Measurements from ENCODE around the gene SLC39A1.
A peak's percentile ranks its signal among the peaks of the same experiment; 100 is the strongest.

SLC39A1 gene

DNA sequence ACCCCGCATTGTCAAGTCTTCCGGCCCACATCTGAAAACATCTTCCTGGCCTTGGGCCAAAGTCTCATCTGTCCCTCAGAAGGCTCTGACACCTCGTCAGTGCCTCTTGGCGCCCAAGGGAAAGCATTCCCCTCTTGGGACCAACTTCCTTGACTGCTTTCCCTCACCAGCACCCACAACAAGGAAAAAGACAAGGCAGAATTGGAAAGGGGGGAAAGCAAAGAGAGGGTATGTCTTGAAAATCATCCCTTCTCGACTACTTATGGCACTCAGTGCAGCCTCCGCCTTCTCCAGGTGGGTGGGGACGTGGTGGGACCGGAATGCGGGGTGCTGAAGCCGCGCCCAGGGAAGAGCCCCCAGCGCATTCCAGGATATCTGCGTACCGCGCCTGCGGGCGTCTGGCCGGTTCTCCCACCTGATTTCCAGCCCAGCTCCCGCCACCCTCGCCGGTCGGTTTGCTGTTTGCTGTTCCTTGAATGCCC, 554 bp upstream of the SLC39A1 start:
- no peaks in the 10 kb centered on the region for H3K27me3 ChIP-seq
- H3K9me3 ChIP-seq, result no peaks in the 10 kb centered on the region
- peaks cover 51 to 63% of the 10 kb centered on the region in 2 experiments for H3K4me1 ChIP-seq (ENCODE audit: control insufficient read depth in 1 of 2, insufficient read depth in 1 of 2, low read depth in 1 of 2, low read length in 1 of 2)
- TF ChIP-seq, protein P1, sequence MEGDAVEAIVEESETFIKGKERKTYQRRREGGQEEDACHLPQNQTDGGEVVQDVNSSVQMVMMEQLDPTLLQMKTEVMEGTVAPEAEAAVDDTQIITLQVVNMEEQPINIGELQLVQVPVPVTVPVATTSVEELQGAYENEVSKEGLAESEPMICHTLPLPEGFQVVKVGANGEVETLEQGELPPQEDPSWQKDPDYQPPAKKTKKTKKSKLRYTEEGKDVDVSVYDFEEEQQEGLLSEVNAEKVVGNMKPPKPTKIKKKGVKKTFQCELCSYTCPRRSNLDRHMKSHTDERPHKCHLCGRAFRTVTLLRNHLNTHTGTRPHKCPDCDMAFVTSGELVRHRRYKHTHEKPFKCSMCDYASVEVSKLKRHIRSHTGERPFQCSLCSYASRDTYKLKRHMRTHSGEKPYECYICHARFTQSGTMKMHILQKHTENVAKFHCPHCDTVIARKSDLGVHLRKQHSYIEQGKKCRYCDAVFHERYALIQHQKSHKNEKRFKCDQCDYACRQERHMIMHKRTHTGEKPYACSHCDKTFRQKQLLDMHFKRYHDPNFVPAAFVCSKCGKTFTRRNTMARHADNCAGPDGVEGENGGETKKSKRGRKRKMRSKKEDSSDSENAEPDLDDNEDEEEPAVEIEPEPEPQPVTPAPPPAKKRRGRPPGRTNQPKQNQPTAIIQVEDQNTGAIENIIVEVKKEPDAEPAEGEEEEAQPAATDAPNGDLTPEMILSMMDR (IDR thresholded peaks at IDR 0.05), result no peak
- peak overlapping the region; percentile 93 for H3K27ac ChIP-seq
- peaks cover 8% of the 10 kb centered on the region for H3K36me3 ChIP-seq
- H3K4me3 ChIP-seq (ENCODE audit: low read depth in 1 of 2, low read length in 1 of 2), result peak overlapping the region; percentile 89 to 93

DNA sequence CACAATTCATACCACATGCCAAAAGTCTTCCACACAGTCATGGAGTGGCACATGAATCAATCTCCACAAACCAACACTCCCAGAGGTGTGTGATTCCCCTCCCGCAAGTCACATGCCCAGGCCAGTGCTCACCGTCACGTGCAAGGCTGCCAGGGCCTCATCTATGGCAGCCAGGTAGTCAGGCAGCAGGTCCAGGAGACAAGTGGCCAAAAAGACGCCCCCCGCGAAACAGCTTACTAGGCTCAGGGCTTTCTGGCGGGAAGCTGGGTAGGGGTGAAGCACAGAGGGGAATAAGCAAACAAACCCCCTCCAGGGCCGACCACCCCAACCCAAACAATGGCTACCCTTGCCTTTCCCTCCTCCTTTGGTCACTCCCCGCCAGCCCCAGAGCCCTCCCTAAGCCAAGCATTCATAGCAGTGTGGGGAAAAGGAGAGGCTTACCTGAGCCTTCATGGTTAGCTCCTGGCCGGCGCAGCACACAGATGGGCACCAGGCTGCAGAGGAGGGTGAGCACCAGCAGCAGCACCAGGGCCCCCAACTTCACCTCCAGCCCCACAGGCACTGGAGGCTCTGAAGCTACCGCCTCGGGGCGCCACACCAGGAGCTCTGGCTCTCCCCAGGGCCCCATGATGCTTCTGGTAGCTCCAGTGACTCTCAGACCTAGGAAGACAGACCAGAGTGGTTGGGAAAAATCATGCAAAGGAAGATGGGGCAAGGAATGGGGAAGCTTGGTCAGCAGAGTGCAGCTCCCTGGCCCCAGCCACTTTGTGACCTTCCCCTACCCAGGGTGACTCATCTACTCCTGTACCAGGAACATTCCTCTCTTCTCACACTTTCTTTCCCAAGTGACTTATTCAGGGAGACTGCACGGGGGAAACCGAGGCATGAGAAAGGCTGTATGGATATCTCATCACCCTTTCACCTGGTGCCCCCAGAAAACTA, 978 bp downstream of the SLC39A1 start:
- H3K36me3 ChIP-seq, result peaks cover 8% of the 10 kb centered on the region
- no peaks in the 10 kb centered on the region for H3K27me3 ChIP-seq
- no peaks in the 10 kb centered on the region for H3K9me3 ChIP-seq
- H3K4me1 ChIP-seq (ENCODE audit: control insufficient read depth in 1 of 2, insufficient read depth in 1 of 2, low read depth in 1 of 2, low read length in 1 of 2), result peaks cover 48 to 60% of the 10 kb centered on the region in 2 experiments
- peak overlapping the region; percentile 89 to 93 for H3K4me3 ChIP-seq (ENCODE audit: low read depth in 1 of 2, low read length in 1 of 2)
- TF ChIP-seq, protein P1 (IDR thresholded peaks at IDR 0.05), result no peak
- peak overlapping the region; percentile 93 for H3K27ac ChIP-seq

DNA sequence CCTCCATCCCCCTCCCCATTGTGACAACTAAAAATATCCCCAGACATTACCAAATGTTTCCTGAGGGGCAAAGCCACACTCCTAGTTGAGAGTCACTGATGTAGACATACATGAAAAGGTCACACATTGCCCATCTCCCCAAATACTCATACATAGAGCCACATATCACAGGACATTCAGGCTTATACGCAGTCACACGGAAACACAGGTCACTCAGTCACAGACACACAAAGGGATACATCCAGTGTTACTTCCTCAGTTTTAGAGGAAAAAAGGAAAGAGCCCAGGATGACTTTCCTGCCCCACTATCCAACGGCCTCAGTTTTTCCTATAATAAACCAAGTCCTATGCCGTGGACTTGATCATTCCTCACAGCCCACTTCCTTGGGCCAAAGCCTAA, 1.9 kb downstream of the SLC39A1 start:
- peaks cover 51 to 63% of the 10 kb centered on the region in 2 experiments for H3K4me1 ChIP-seq (ENCODE audit: control insufficient read depth in 1 of 2, insufficient read depth in 1 of 2, low read depth in 1 of 2, low read length in 1 of 2)
- TF ChIP-seq, protein P1 (IDR thresholded peaks at IDR 0.05), result no peak

DNA sequence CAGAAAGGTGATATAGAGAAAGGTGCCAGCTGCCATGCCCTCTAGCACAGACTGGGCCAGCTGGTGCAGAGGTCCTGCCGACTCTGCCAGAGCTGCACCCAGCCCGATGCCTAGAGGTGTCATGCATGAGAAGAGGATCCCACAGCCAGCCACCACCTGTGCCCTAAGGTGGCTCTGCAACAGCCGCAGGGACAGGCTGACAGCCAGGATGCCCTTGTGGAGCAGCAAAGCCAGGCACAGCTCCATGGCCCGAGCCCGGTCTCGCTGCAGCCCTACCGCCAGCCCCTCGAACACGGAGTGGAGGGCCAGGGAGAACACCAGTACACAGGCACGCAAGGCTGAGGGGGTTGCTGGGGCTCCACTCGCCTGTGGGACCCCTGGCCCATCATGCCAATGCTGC, 3.1 kb downstream of the SLC39A1 start:
- TF ChIP-seq, protein P1 (IDR thresholded peaks at IDR 0.05), result no peak
- Histone ChIP-seq H3K27ac (peak overlapping the region; percentile 17), H3K4me1 (ENCODE audit: control insufficient read depth in 1 of 2, insufficient read depth in 1 of 2, low read depth in 1 of 2, low read length in 1 of 2) (peaks cover 51 to 62% of the 10 kb centered on the region in 2 experiments), H3K27me3 (no peaks in the 10 kb centered on the region), H3K36me3 (peaks cover 8% of the 10 kb centered on the region), H3K4me3 (ENCODE audit: low read depth in 1 of 2, low read length in 1 of 2) (no peak overlapping the region), H3K9me3 (no peaks in the 10 kb centered on the region)

More for the DNA sequence above, 1.9 kb downstream of the SLC39A1 start:
- H3K27ac ChIP-seq, result peak overlapping the region; percentile 93
- H3K4me3 ChIP-seq (ENCODE audit: low read depth in 1 of 2, low read length in 1 of 2), result no peak overlapping the region
- H3K27me3 ChIP-seq, result no peaks in the 10 kb centered on the region
- peaks cover 8% of the 10 kb centered on the region for H3K36me3 ChIP-seq
- no peaks in the 10 kb centered on the region for H3K9me3 ChIP-seq

DNA sequence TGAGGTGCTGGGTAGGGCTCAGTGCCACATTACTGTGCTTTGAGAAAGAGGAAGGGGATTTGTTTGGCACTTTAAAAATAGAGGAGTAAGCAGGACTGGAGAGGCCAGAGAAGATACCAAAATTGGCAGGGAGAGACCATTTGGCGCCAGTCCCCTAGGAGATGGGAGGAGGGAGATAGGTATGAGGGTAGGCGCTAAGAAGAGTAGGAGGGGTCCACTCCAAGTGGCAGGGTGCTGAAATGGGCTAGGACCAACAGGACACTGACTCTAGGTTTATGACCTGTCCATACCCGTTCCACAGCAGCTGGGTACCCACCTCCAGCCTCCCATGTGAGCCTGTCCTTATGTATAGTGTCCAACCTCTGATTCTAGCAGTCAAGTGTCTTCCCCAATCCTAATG, 3.9 kb downstream of the SLC39A1 start:
- no peak overlapping the region for H3K4me3 ChIP-seq (ENCODE audit: low read depth in 1 of 2, low read length in 1 of 2)
- H3K27ac ChIP-seq, result peak overlapping the region; percentile 98
- peaks cover 51 to 60% of the 10 kb centered on the region in 2 experiments for H3K4me1 ChIP-seq (ENCODE audit: control insufficient read depth in 1 of 2, insufficient read depth in 1 of 2, low read depth in 1 of 2, low read length in 1 of 2)
- no peaks in the 10 kb centered on the region for H3K9me3 ChIP-seq
- no peaks in the 10 kb centered on the region for H3K27me3 ChIP-seq
- peaks cover 12% of the 10 kb centered on the region for H3K36me3 ChIP-seq
- TF ChIP-seq, protein P1 (IDR thresholded peaks at IDR 0.05), result no peak

Data from neutrophil (primary cell).